OCI-LY1 (cell line): ENCODE data around the gene RABGAP1L.

ENCODE experiments used
- H2AFZ ChIP-seq: fragments of 200-600 bp; sonication (generic), shearing (Covaris generic); 2 replicates; pipeline ENCODE4 v1.6.0; 2014; ENCODE audit warnings: antibody characterized with exemption, mild to moderate bottlenecking, low read length
- H3F3A ChIP-seq: fragments of 200-600 bp; sonication (generic), shearing (Covaris generic); 2 replicates; pipeline ENCODE4 v1.6.0; 2014; ENCODE audit warnings: mild to moderate bottlenecking, antibody characterized with exemption, low read length, moderate library complexity; ENCODE audit not compliant: insufficient read depth
- H3K27ac ChIP-seq: fragments of 200-600 bp; sonication (generic); 2 replicates; pipeline ENCODE4 v1.5.1; 2014; ENCODE audit warnings: low read length, mixed run types, mild to moderate bottlenecking, low read depth; ENCODE audit not compliant: poor library complexity, severe bottlenecking
- H3K27me3 ChIP-seq: fragments of 200-600 bp; sonication (generic); 2 replicates; pipeline ENCODE4 v1.6.0; 2014; ENCODE audit warnings: antibody characterized with exemption, mild to moderate bottlenecking, low read length, moderate library complexity; ENCODE audit not compliant: insufficient read depth
- H3K36me3 ChIP-seq: fragments of 200-600 bp; sonication (generic); 2 replicates; pipeline ENCODE4 v1.6.1; 2014; ENCODE audit warnings: mild to moderate bottlenecking, antibody characterized with exemption, low read length, moderate library complexity, mixed read lengths; ENCODE audit not compliant: insufficient read depth
- H3K4me1 ChIP-seq: fragments of 200-600 bp; sonication (generic); 2 replicates; pipeline ENCODE4 v1.5.1; 2014; ENCODE audit warnings: mild to moderate bottlenecking, low read length, moderate library complexity; ENCODE audit not compliant: insufficient read depth, severe bottlenecking
- H3K4me2 ChIP-seq: fragments of 200-600 bp; sonication (generic), shearing (Covaris generic); 2 replicates; pipeline ENCODE4 v1.6.1; 2014; ENCODE audit warnings: low read length
- H3K4me3 ChIP-seq: fragments of 200-600 bp; sonication (generic); 2 replicates; pipeline ENCODE4 v1.5.1; 2014; ENCODE audit warnings: low read length, low read depth, mild to moderate bottlenecking, mixed read lengths; ENCODE audit not compliant: poor library complexity, severe bottlenecking
- H3K79me2 ChIP-seq: fragments of 200-600 bp; shearing (Covaris generic); 2 replicates; pipeline ENCODE4 v1.6.1; 2016; ENCODE audit warnings: mixed run types, low read length, mixed read lengths; ENCODE audit not compliant: insufficient read depth
- H3K9ac ChIP-seq: fragments of 200-600 bp; sonication (generic), shearing (Covaris generic); 2 replicates; pipeline ENCODE4 v1.6.1; 2014; ENCODE audit warnings: mild to moderate bottlenecking, low read length, mixed read lengths
- H3K9me2 ChIP-seq: fragments of 200-600 bp; sonication (generic), shearing (Covaris generic); 2 replicates; pipeline ENCODE4 v1.6.1; 2014; ENCODE audit warnings: low read depth, mild to moderate bottlenecking, low read length, mixed read lengths
- H3K9me3 ChIP-seq: fragments of 200-600 bp; shearing (Covaris generic); 2 replicates; pipeline ENCODE4 v1.6.1; 2014; ENCODE audit warnings: low read length, mixed read lengths
- H4K20me1 ChIP-seq: fragments of 200-600 bp; sonication (generic), shearing (Covaris generic); 2 replicates; pipeline ENCODE4 v1.6.0; 2016; ENCODE audit warnings: mild to moderate bottlenecking, low read length; ENCODE audit not compliant: insufficient read depth
- CTCF ChIP-seq: fragments of 200-600 bp; sonication (generic), shearing (Covaris generic); IDR thresholded peaks from 2 replicates; pipeline ENCODE4 v1.5.1; 2017; ENCODE audit warnings: mild to moderate bottlenecking, antibody characterized with exemption, low read length, moderate library complexity, mixed read lengths
- EZH2 ChIP-seq: fragments of 200-600 bp; sonication (generic), shearing (Covaris generic); IDR thresholded peaks from 2 replicates; pipeline ENCODE4 v1.8.0; 2017; ENCODE audit warnings: borderline replicate concordance, mixed run types, mild to moderate bottlenecking, antibody characterized with exemption, low read length, moderate library complexity, mixed read lengths

RABGAP1L gene

GRCh38 chr1:174200746-174201145 is 41.4 kb downstream of the RABGAP1L start:
- Histone ChIP-seq H3K9me2 (no peaks in the 10 kb centered on the region), H3K36me3 (peaks cover 25% of the 10 kb centered on the region), H3K4me3 (no peak overlapping the region), H3K4me2 (no peak overlapping the region), H3F3A (no peaks in the 10 kb centered on the region), H2AFZ (no peak overlapping the region), H3K27me3 (no peaks in the 10 kb centered on the region), H3K9me3 (peaks cover 17% of the 10 kb centered on the region; the same call in 1 of the 2 replicates), H3K4me1 (no peaks in the 10 kb centered on the region), H3K9ac (no peak overlapping the region), H3K79me2 (0 out of 2 replicates have a peak, but pooled peaks cover under 1% of the 10 kb centered on the region), H4K20me1 (no peaks in the 10 kb centered on the region), H3K27ac (no peak overlapping the region)
- TF ChIP-seq CTCF (no peak), EZH2 (no peak)

- no peaks in the 10 kb centered on the region for H3F3A ChIP-seq
- H3K79me2 ChIP-seq, result peaks cover 23% of the 10 kb centered on the region
- H3K4me3 ChIP-seq, result no peak overlapping the region
- H3K9ac ChIP-seq, result no peak overlapping the region
- no peaks in the 10 kb centered on the region for H4K20me1 ChIP-seq
- peaks cover 21% of the 10 kb centered on the region; the same call in 1 of the 2 replicates for H3K9me3 ChIP-seq
- H3K4me2 ChIP-seq, result no peak overlapping the region
- H2AFZ ChIP-seq, result no peak overlapping the region
- H3K27me3 ChIP-seq, result no peaks in the 10 kb centered on the region
- peaks cover 9% of the 10 kb centered on the region for H3K36me3 ChIP-seq
- TF ChIP-seq EZH2 (no peak), CTCF (no peak)
- no peaks in the 10 kb centered on the region for H3K4me1 ChIP-seq
- H3K27ac ChIP-seq, result no peak overlapping the region
- H3K9me2 ChIP-seq, result no peaks in the 10 kb centered on the region
Observed at GRCh38 chr1:174204697-174205308, 45.5 kb downstream of the RABGAP1L start.

GRCh38 chr1:174206148-174206836 is 47.0 kb downstream of the RABGAP1L start:
- Histone ChIP-seq H2AFZ (no peak overlapping the region), H3K9me3 (peaks cover 15% of the 10 kb centered on the region; the same call in 1 of the 2 replicates), H3F3A (no peaks in the 10 kb centered on the region), H3K4me2 (no peak overlapping the region), H3K79me2 (peaks cover 23% of the 10 kb centered on the region), H3K9me2 (no peaks in the 10 kb centered on the region), H3K4me1 (no peaks in the 10 kb centered on the region), H3K4me3 (no peak overlapping the region), H3K27me3 (no peaks in the 10 kb centered on the region), H3K36me3 (no peaks in the 10 kb centered on the region; the same call in 1 of the 2 replicates), H3K9ac (no peak overlapping the region), H4K20me1 (no peaks in the 10 kb centered on the region), H3K27ac (no peak overlapping the region)
- TF ChIP-seq EZH2 (no peak), CTCF (no peak)
